OCI-M1 (cell line): ENCODE data around the gene ANKRD44.
A peak's percentile ranks its signal among the peaks of the same experiment; 100 is the strongest.

Source experiments
- DNase-seq: peaks from one replicate; lab custom pipeline; 2025; lab: John Stamatoyannopoulos, UW

ANKRD44 gene

GRCh38 chr2:197176522-197176921, 134.1 kb downstream of the ANKRD44 start:
- DNase-seq = peak; percentile 6

DNA sequence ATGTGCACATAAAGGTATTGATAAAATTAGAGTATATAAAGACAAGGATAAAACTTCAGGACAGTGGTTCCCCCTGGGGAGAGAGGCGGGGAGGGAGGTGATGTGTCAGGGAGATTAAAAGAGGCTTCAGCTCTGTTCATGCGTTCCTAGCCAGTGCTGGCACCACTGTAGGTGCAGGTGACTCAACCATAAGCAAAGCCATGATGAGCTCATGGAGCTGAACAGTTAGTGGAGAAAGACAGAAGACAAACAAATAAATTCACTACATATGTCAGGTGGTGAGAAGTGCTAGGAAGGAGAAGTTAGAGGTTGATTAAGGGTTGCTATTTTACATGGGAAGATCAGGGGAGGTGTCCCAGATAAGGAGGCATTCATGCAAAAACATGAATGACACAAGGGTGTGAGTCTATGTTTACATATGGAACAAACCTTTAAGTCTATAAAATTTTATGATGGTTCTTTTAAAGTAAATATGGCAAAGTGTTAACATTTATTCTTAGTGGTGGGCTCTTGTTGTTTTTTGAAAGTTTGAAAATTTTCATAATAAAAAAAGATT, 136.0 kb downstream of the ANKRD44 start:
- peak; percentile 49 for DNase-seq

- DNase-seq = no peak
These were observed 139.0 kb downstream of the ANKRD44 start for GRCh38 chr2:197171582-197171981.

GRCh38 chr2:197170208-197170607, 140.4 kb downstream of the ANKRD44 start:
- DNase-seq = no peak

- peak; percentile 81 for DNase-seq
These were observed 141.9 kb downstream of the ANKRD44 start for GRCh38 chr2:197168705-197169104.

DNA sequence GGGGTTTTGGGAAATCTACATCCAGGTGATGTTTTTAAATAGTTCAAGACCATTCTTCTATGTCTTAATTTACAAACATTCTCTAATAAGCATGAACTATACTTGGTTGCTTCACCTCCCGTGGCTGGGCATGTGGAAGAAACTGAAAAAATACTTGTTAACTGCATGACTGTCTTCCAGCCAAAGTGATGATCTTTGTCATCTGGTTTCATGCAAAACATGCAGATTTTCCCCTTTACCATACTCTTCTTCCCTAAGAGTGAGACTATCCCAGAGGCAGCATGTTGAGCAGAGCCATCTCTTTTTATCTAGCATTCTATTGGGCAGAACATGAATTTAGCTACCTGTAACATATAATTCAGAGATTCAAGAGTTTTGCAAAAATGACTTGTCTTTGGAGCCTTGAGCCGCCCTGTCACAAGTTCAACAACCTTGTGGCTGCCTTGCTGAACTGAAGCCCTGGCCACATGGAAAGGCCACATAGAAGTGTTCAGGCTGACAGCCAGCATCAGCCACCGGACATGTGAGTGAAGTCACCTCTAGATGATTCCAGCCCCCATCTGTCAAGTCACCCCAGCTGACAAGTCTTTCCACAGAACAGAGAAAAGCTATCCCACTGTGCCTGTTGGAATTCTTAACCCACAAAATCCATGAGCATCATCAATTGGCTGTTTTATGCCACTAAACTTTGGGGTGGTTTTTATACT, 142.8 kb downstream of the ANKRD44 start:
- no peak for DNase-seq

GRCh38 chr2:197165020-197165419, 145.6 kb downstream of the ANKRD44 start:
- DNase-seq = no peak

DNA sequence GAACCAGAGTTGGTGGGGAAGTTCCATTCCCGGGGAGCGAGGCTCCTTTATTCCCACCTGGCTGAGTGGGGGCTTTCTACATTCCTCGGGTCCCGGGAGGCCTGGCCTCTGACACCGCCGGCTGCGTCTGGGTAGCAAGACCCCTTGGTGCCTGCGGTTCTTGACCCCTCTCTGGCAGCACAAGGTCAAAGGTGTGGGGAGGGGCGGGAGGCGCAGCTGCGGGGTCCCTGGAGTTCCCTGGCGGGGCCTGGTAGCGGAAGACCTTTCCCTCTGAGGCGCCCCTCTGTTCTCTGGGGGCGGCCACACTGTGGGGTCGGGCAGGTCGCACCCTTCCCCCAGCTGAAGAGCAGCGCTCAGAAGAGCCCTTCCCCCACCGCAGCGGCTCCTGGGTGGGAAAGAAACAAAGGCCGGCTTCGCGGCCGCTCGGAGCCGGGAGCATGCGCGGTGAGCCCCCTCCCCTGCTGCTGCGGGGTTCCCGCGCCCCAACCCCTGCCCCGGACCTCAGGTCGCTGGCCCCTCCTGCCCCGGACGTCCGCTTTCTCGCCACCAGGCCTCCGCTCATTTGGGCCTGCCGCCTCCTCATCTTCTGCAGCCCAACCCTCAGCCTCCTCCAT, 146.3 kb downstream of the ANKRD44 start:
- no peak for DNase-seq

DNA sequence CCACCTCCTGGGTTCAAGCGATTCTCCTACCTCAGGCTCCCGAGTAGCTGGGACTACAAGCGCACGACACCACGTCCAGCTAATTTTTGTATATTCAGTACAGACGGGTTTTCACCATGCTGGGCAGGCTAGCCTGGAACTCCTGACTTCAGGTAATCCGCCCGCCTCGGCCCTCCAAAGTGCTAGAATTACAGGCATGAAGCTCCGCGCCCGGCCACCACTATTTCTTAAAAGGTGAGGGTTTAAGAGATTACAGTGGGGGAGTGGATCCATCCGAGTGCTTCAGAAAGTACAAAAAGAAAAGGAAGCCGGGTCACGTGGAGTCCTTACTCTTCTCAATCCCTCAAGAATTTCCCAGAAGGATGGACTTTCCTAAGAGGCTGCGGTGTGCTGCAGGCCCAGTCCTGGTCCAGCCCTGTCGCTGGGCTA, 146.9 kb downstream of the ANKRD44 start:
- no peak for DNase-seq

DNA sequence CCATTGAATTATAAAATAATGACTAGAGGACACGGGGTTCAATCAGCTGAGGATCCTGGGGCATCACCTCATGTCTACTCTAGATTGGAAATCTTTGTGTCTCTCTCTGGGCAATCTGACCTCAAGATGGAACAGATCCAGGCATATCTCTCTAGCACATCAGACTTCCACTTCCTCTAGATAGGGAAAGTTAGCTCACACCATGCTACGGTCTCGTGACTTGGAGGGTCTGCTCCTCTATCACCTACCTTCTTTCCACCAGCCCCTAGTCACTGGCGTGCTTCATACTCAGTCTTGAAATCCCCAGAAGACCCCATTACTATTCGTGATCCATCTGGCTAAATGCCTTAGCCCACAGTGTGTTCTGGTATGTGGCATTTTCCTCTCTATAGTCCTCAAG, 148.8 kb downstream of the ANKRD44 start:
- no peak for DNase-seq

- no peak for DNase-seq
These were observed 150.8 kb downstream of the ANKRD44 start for GRCh38 chr2:197159661-197160211.

DNA sequence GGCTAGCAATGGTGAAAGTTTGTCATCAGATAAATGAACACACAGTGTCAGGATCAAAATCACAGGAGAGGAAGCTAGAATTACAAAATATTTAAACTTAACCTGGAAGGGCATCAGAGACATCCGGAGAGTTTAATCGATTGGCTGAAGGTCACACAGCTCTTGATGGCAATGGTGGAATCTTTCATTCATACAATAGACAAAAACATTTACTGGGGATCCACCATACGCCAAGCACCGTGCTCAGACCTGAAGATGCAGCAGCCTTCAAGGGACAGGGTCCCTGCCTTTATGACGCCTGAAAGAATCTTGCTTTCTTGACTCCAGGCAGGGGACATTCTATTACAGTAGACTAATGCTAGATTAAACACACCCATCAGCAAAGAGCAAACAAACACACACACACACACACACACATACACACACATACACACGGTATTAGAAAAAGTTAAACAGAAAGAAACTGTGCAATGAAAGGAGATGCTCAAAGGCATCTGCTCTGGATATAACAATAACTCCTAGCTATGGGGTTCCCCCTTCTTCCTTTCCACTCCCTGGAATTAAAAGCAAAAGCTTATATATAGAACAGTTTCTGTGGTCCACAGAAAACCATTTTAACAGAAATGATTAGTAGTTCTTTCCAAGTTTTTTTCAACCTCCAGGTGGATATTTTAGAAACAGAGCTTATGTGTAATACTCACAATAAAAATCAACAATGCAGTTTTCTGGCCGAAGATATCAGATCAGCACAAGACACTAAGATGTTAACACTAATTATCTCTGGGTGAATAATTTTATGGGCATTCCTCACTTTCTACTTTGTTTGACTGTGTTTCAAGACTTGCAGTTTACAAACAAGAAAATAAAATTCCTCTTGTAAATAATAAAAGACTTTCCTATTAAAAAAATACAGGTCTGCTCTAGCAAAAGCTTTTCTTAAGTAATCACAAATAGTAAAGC, 151.7 kb downstream of the ANKRD44 start:
- DNase-seq = no peak

GRCh38 chr2:197157879-197158537, 152.6 kb downstream of the ANKRD44 start:
- no peak for DNase-seq

- DNase-seq = no peak
These were observed 153.8 kb downstream of the ANKRD44 start for GRCh38 chr2:197156771-197157170.

DNA sequence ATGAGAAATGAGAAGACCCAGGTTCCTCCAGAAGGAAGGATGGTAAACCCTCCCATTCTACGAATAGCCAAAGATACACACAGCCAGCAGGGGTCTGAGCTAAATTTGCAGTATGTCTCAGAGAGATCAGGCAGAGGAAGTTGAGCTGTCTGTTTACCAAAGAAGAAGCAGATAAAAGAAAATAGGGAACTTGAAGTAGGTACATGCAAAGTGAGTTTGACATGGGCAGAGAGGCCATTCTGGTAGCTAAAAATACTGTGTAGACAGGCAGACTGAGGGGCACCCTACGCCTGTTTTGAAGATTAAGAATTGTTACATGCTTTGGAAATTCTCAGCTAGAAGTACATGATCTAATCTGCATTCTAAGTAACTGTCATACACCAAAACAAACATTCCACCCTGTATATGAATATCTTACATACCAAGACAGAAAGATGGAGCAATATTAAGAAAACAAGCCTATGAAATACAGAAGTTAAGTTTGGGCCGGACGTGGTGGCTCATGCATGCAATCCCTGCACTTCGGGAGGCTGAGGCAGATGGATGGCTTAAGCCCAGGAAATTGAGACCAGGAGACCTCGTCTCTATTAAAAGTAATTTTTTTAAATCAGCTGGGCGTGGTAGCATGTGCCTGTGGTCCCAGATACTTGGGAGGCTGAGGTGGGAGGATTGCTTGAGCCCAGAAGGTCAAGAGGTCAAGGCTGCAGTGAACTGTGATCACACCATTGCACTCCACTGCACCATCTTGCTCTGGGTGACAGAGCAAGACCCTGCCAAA, 157.9 kb downstream of the ANKRD44 start:
- peak; percentile 93 for DNase-seq

DNA sequence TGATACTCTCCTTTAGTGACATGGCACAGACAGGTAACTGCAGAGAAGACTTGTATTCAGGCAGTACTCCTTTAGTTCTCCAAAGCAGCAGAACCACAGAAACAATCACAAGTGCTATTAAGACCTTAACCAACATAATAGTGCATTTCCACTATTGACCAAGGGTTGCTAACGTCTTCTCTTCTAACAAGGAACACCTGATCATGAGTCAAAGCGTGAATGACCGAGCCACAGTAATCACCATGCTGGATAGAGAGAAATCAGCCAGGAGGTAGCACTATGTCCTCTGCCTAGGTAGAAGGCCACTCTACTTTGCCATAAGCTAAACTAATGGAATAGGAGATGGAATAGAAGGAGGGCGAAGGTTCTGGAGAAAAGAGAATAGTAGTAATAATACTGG, 161.0 kb downstream of the ANKRD44 start:
- DNase-seq = no peak

GRCh38 chr2:197148401-197148800, 162.2 kb downstream of the ANKRD44 start:
- DNase-seq = no peak

DNA sequence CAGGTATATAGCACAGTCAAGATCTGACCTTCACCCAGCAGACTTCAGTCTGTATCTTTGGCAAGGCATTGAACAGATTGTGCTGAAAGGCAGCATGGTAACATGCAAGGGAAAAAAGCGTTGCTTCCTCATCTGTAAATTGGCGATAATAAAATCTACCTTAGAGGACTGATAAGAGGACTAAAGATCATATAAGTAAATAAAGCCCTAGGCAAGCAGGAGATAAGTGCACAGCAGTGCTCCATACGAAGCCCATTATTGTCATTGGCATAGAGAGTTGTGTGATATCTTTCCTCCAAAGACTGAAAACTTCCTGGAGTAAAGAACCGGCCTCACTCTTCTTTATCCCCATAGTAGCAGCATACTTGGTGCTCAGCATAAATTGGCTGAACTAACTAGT, 162.6 kb downstream of the ANKRD44 start:
- no peak for DNase-seq

- DNase-seq = no peak
These were observed 163.6 kb downstream of the ANKRD44 start for GRCh38 chr2:197146995-197147394.

GRCh38 chr2:197145471-197146056, 165.0 kb downstream of the ANKRD44 start:
- peak; percentile 93 for DNase-seq
